ENCODE data around the gene TBC1D10B.
A peak's percentile ranks its signal among the peaks of the same experiment; 100 is the strongest.

The TBC1D10B gene

GRCh38 chr16:30380072-30380802, 9.9 kb upstream of the TBC1D10B start:
- TF ChIP-seq RAD21 (IDR thresholded peaks at IDR 0.05; ENCODE audit: low read depth) (no peak), USF1 (IDR thresholded peaks at IDR 0.05) (no peak), TEAD4 (IDR thresholded peaks at IDR 0.05) (no peak), TAF1 (IDR thresholded peaks at IDR 0.05; ENCODE audit: low read depth) (no peak), FOXM1 (IDR thresholded peaks at IDR 0.05; ENCODE audit: borderline replicate concordance, low read depth) (no peak), EP300 (IDR thresholded peaks at IDR 0.05; ENCODE audit: borderline replicate concordance) (no peak)

- TF ChIP-seq FOXM1 (IDR thresholded peaks at IDR 0.05; ENCODE audit: borderline replicate concordance, low read depth) (no peak), ZBTB7A (IDR thresholded peaks at IDR 0.05; ENCODE audit: low read depth) (peak; percentile 65; the same call in 1 of the 2 replicates), EGR1 (IDR thresholded peaks at IDR 0.05) (no peak)
These were observed 9.0 kb upstream of the TBC1D10B start for GRCh38 chr16:30379158-30379783.

- TF ChIP-seq USF1 (IDR thresholded peaks at IDR 0.05), result 0 out of 2 replicates have a peak, but pooled peaks have one; percentile 11
- no peak for TF ChIP-seq TEAD4 (IDR thresholded peaks at IDR 0.05)
- peak; percentile 86 for TF ChIP-seq MAX (IDR thresholded peaks at IDR 0.05)
- peak; percentile 67 for TF ChIP-seq TAF1 (IDR thresholded peaks at IDR 0.05; ENCODE audit: low read depth)
- TF ChIP-seq YY1 (IDR thresholded peaks at IDR 0.05; ENCODE audit: low read depth), result peak; percentile 35; the same call in 1 of the 2 replicates
- no peak for TF ChIP-seq FOXM1 (IDR thresholded peaks at IDR 0.05; ENCODE audit: borderline replicate concordance, low read depth)
- TF ChIP-seq EGR1 (IDR thresholded peaks at IDR 0.05), result no peak
These were observed 8.2 kb upstream of the TBC1D10B start for GRCh38 chr16:30378236-30379157.

- TF ChIP-seq CEBPB (IDR thresholded peaks at IDR 0.05) (no peak), EGR1 (IDR thresholded peaks at IDR 0.05) (peak; percentile 95), ZBTB7A (IDR thresholded peaks at IDR 0.05; ENCODE audit: low read depth) (0 out of 2 replicates have a peak, but pooled peaks have one; percentile 41), REST (IDR thresholded peaks at IDR 0.05; ENCODE audit: low read depth) (no peak), CREB1 (IDR thresholded peaks at IDR 0.05; ENCODE audit: low read depth) (peak; percentile 78), MAX (IDR thresholded peaks at IDR 0.05) (peak; percentile 82), TAF1 (IDR thresholded peaks at IDR 0.05; ENCODE audit: low read depth) (peak; percentile 63), EP300 (IDR thresholded peaks at IDR 0.05; ENCODE audit: borderline replicate concordance) (peak; percentile 25; the same call in 1 of the 2 replicates), TCF12 (IDR thresholded peaks at IDR 0.05; ENCODE audit: low read depth) (0 out of 2 replicates have a peak, but pooled peaks have one; percentile 16)
These were observed 7.5 kb upstream of the TBC1D10B start for GRCh38 chr16:30377812-30378235.

GRCh38 chr16:30377050-30377811, 6.9 kb upstream of the TBC1D10B start:
- no peak for TF ChIP-seq EP300 (IDR thresholded peaks at IDR 0.05; ENCODE audit: borderline replicate concordance)
- TF ChIP-seq MAX (IDR thresholded peaks at IDR 0.05), result no peak
- no peak for TF ChIP-seq CREB1 (IDR thresholded peaks at IDR 0.05; ENCODE audit: low read depth)
- TF ChIP-seq YY1 (IDR thresholded peaks at IDR 0.05; ENCODE audit: low read depth), result no peak
- TF ChIP-seq TAF1 (IDR thresholded peaks at IDR 0.05; ENCODE audit: low read depth), result no peak
- no peak for TF ChIP-seq TCF12 (IDR thresholded peaks at IDR 0.05; ENCODE audit: low read depth)
- no peak for TF ChIP-seq CEBPB (IDR thresholded peaks at IDR 0.05)
- TF ChIP-seq FOXM1 (IDR thresholded peaks at IDR 0.05; ENCODE audit: borderline replicate concordance, low read depth), result no peak
- TF ChIP-seq RAD21 (IDR thresholded peaks at IDR 0.05; ENCODE audit: low read depth), result no peak
- TF ChIP-seq TEAD4 (IDR thresholded peaks at IDR 0.05), result no peak
- no peak for TF ChIP-seq NFIC (IDR thresholded peaks at IDR 0.05)
- no peak for TF ChIP-seq USF1 (IDR thresholded peaks at IDR 0.05)
- no peak for TF ChIP-seq ZBTB7A (IDR thresholded peaks at IDR 0.05; ENCODE audit: low read depth)
- no peak for TF ChIP-seq EGR1 (IDR thresholded peaks at IDR 0.05)
- no peak for TF ChIP-seq REST (IDR thresholded peaks at IDR 0.05; ENCODE audit: low read depth)

Data from Ishikawa (cell line).